HG02885 (cell line): Measurements from ENCODE around the gene PIK3IP1.

Experiments
- ATAC-seq: cut with Tn5 transposase; IDR thresholded peaks from one replicate; pipeline ENCODE4 v1.9.1; 2021; ENCODE audit warnings: mild to moderate bottlenecking; ENCODE audit not compliant: unreplicated experiment, poor library complexity

Gene PIK3IP1

DNA sequence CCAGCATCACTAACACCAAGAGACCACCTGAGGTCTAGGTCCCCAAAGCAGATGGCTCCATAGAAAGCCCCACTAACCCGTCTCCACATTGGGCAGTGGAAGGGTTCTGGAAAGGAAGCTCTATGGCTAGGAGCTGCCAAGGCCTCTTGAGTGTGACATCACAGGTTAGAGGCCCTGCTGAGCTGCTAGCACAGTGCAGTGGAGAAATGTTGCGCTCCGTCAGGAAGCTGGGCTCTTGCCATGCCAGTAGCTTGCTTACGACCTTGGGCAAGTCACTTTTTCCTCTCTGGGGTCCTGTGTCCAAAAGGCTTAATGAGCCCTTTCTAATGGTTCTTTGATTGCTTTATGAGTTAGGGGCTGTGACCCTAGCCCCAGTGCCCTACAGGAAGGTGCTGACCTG is 10.6 kb downstream of the PIK3IP1 start:
- no peak for ATAC-seq

DNA sequence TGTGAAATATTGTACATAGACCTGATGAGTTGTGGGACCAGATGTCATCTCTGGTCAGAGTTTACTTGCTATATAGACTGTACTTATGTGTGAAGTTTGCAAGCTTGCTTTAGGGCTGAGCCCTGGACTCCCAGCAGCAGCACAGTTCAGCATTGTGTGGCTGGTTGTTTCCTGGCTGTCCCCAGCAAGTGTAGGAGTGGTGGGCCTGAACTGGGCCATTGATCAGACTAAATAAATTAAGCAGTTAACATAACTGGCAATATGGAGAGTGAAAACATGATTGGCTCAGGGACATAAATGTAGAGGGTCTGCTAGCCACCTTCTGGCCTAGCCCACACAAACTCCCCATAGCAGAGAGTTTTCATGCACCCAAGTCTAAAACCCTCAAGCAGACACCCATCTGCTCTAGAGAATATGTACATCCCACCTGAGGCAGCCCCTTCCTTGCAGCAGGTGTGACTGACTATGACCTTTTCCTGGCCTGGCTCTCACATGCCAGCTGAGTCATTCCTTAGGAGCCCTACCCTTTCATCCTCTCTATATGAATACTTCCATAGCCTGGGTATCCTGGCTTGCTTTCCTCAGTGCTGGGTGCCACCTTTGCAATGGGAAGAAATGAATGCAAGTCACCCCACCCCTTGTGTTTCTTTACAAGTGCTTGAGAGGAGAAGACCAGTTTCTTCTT is 12.3 kb downstream of the PIK3IP1 start:
- no peak for ATAC-seq

DNA sequence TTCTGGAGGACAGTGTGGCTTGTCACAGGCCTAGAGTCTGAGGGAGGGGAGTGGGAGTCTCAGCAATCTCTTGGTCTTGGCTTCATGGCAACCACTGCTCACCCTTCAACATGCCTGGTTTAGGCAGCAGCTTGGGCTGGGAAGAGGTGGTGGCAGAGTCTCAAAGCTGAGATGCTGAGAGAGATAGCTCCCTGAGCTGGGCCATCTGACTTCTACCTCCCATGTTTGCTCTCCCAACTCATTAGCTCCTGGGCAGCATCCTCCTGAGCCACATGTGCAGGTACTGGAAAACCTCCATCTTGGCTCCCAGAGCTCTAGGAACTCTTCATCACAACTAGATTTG is 13.0 kb downstream of the PIK3IP1 start:
- ATAC-seq = no peak

DNA sequence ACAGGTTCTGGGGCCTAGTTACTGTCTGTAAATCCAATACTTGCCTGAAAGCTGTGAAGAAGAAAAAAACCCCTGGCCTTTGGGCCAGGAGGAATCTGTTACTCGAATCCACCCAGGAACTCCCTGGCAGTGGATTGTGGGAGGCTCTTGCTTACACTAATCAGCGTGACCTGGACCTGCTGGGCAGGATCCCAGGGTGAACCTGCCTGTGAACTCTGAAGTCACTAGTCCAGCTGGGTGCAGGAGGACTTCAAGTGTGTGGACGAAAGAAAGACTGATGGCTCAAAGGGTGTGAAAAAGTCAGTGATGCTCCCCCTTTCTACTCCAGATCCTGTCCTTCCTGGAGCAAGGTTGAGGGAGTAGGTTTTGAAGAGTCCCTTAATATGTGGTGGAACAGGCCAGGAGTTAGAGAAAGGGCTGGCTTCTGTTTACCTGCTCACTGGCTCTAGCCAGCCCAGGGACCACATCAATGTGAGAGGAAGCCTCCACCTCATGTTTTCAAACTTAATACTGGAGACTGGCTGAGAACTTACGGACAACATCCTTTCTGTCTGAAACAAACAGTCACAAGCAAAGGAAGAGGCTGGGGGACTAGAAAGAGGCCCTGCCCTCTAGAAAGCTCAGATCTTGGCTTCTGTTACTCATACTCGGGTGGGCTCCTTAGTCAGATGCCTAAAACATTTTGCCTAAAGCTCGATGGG is 13.5 kb downstream of the PIK3IP1 start:
- ATAC-seq = no peak

DNA sequence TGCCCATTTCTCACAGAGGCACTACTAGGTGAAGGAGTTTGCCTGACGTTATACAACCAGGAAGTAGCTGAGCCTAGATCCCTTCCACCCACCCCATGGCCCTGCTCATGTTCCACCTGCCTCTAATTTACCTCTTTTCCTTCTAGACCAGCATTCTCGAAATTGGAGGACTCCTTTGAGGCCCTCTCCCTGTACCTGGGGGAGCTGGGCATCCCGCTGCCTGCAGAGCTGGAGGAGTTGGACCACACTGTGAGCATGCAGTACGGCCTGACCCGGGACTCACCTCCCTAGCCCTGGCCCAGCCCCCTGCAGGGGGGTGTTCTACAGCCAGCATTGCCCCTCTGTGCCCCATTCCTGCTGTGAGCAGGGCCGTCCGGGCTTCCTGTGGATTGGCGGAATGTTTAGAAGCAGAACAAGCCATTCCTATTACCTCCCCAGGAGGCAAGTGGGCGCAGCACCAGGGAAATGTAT is 14.1 kb downstream of the PIK3IP1 start:
- ATAC-seq = no peak

GRCh38 chr22:31277741-31278140 is 14.5 kb downstream of the PIK3IP1 start:
- no peak for ATAC-seq

- no peak for ATAC-seq
These were observed 15.7 kb downstream of the PIK3IP1 start for GRCh38 chr22:31276426-31277167.

- no peak for ATAC-seq
These were observed 16.7 kb downstream of the PIK3IP1 start for GRCh38 chr22:31275576-31275975.

DNA sequence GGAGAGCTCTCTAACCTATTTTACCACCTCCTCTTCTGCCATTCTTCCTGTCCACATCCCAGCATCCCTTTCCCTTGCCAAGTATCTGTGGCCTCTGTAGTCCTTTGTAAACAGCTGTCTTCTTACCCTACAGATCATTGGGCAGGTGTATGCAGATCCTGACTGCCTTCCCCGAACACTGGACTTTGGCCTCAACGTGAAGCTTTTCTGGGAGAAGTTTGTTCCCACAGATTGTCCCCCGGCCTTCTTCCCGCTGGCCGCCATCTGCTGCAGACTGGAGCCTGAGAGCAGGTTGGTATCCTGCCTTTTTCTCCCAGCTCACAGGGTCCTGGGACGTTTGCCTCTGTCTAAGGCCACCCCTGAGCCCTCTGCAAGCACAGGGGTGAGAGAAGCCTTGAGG is 17.3 kb downstream of the PIK3IP1 start:
- ATAC-seq = no peak

GRCh38 chr22:31274017-31274416 is 18.3 kb downstream of the PIK3IP1 start:
- no peak for ATAC-seq

DNA sequence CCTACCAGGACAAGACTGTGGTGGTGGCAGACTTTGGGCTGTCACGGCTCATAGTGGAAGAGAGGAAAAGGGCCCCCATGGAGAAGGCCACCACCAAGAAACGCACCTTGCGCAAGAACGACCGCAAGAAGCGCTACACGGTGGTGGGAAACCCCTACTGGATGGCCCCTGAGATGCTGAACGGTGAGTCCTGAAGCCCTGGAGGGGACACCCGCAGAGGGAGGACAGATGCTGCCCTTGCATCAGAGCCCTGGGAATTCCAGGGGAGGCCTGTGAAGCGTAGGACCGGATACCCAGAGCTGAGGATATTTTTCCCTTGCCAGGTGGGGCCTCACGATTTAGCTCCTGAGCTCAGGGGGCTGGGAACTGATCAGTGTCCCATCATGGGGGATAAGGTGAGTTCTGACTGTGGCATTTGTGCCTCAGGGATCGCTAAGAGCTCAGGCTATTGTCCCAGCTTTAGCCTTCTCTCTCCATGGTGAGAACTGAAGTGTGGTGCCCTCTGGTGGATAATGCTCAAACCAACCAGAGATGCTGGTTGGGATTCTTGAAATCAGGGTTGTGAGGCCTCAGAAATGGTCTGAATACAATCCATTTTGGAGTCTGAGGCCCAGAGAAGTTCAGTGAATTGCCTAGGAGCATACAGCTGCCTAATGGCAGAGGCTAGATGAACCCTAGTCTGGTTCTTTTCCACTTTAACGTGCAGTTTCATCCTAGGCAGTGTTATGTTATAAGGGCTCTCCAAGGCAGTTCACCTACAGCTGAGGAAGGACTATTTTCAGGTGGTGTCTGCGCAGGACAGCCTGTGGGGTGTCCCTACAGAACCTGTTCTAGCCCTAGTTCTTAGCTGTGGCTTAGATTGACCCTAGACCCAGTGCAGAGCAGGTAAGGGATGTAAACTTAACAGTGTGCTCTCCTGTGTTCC is 19.5 kb downstream of the PIK3IP1 start:
- ATAC-seq = no peak

DNA sequence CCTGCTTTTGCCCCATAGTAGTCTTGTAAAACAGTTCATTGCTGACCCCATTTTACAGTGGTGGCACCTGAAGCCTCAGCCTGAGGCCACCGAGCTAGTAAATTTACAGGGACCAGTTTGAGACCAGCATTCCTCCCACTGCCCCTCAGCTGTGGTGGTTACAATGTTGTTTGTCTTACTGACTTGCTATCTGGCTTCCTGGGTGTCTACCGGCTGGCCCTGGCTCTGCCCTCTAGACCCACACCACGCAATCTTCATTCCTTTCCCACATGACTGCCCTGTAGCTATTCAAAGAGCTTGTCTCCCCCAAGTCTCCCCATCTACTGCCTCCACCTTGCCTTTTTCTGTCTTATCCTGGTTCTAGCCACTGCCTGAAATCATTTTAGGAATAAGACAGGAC is 20.8 kb downstream of the PIK3IP1 start:
- ATAC-seq = no peak

DNA sequence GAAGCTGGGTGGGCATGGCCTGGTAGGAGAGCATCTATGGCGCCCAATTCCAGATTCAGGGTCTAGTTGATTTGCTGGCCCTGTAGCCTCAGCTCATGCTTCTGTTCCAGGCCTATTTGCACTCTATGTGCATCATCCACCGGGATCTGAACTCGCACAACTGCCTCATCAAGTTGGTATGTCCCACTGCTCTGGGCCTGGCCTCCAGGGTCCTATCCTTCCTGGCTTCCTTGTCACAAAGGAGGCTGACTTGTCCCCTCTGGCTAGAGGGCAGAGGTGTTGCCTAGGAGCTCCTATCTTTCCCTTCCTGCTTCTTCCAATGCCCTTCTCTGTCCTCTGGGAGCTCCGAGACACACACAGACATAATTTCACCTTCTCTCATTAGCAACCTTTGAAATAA is 21.3 kb downstream of the PIK3IP1 start:
- ATAC-seq = no peak

GRCh38 chr22:31269892-31270579 is 22.3 kb downstream of the PIK3IP1 start:
- no peak for ATAC-seq

GRCh38 chr22:31268281-31268680 is 24.0 kb downstream of the PIK3IP1 start:
- ATAC-seq = no peak

DNA sequence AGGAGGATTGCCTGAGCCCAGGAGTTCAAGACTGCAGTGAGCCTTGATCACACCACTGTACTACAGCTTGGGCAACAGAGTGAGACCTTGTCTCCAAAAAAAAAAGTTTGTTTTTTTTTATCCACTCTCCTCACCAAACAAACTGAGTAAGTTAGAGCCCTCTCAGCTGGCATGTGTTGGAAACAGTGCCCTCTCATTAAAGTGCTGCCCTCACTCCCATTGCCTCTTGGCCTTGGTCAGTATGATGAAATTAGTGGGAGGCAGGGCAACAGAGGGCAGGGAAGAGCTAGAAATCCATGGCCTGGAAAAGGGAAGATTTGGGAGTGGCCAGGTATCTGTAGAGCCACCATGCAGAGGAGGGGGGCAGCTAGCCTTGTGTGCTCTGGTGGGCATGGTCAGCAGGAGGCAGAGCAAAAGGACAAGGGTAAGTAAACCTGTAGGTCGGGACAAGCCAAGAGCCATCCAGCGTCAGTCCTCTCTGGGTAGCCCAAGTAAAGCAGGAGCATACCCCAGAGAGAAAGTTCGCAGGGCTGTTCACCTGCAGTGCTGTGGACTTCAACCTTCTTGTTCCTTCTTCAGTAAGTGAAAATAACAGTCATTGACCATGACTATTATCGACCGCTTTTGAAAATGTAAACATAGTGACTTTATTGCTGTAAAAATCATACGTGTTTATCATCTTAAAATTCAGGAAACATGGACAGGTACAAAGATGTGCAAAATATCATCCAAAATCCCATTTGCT is 28.2 kb downstream of the PIK3IP1 start:
- ATAC-seq = no peak

- ATAC-seq = no peak
These were observed 29.8 kb downstream of the PIK3IP1 start for GRCh38 chr22:31262312-31263133.

GRCh38 chr22:31260474-31260856 is 31.8 kb downstream of the PIK3IP1 start:
- ATAC-seq = no peak
